GM10266 (cell line): ENCODE data around the gene TCIRG1.

Experiments
- DNase-seq: peaks from one replicate; pipeline ENCODE4 v3.0.0; 2012; ENCODE audit errors: extremely low spot score
- TF ChIP-seq, protein P1 (sequence below): IDR thresholded peaks from 2 replicates; pipeline ENCODE4 v1.5.1; 2012; ENCODE audit warnings: mild to moderate bottlenecking, low read depth; ENCODE audit not compliant: control insufficient read depth, insufficient read depth; ENCODE audit errors: missing control alignments

TCIRG1 gene

DNA sequence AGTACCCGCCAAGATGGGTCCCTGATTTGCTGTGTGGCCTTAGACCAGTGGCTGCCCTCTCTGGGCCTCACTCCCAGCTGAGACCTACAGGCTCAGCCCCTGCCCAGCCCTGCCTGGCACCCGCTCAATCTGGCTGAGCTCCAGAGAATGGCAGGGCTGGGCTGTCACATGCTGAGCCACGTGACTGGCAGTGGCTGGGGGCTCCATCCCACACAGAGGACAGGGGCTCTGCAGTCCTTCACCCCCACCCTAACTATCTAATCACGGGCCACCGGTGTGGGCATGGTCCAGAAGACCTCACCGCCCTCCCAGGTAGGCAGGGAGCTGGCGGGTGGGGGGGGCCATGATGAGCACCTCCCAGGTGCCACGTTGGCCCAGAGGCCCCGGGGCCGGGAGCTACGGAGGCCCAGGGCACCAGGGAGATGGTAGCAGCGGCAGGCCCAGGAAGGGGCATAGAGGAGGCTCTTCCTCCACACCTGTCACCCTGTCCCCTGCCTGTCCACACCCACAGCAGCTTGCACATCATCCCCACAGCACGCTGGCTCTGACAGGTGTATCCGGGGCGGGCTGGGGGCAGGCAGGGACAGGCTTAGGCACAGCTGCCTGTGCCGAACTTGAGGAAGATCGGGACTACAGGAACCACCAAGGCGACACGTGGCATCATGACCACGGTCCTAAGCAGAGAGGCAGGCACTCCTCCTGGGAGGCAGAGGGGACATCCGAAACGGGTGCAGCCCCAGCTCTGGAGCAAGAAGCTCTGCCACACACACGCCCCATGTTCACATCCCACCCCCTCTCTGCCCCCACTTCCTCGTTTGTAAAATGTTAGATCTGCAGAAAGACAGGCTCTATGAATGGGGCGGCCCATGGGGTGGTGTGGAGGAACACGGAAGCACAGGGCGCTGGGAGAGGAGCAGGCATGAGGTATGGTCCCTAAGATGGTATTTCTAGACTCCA, 30.2 kb upstream of the TCIRG1 start:
- no peak for DNase-seq
- TF ChIP-seq, protein P1, sequence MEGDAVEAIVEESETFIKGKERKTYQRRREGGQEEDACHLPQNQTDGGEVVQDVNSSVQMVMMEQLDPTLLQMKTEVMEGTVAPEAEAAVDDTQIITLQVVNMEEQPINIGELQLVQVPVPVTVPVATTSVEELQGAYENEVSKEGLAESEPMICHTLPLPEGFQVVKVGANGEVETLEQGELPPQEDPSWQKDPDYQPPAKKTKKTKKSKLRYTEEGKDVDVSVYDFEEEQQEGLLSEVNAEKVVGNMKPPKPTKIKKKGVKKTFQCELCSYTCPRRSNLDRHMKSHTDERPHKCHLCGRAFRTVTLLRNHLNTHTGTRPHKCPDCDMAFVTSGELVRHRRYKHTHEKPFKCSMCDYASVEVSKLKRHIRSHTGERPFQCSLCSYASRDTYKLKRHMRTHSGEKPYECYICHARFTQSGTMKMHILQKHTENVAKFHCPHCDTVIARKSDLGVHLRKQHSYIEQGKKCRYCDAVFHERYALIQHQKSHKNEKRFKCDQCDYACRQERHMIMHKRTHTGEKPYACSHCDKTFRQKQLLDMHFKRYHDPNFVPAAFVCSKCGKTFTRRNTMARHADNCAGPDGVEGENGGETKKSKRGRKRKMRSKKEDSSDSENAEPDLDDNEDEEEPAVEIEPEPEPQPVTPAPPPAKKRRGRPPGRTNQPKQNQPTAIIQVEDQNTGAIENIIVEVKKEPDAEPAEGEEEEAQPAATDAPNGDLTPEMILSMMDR, result no peak

DNA sequence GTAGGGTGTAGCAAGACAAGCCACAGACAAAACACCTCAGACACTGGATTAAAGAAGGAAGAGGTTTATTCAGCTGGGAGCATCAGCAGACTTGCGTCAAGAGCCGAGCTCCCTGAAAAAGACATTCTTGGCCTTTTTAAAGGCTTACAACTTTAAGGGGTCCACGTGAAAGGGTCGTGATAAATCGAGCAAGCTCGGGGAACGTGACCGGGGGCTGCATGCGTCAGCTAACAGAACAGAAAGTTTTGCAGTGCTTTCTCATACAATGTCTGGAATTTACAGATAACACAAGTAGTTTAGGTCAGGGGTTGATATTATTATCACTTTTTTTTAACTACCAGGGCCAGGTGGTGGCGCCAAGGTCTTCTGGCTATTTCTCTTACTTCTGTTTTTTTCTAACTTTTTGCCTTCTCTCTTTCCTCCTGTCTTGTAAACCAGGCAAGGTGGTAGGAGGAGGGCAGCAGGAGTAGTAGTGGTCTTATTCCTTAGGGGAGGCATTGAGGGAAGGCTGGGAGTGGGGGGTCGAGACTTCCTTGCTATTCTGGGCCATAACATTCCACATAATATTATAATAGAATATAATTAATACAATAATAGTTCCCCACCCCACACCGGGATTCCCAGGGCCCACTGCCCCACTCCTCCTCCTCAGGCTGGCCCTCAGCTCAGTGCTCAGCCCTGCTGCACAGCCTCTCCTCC, 29.3 kb upstream of the TCIRG1 start:
- DNase-seq, result no peak
- TF ChIP-seq, protein P1, result peak; percentile 36

DNA sequence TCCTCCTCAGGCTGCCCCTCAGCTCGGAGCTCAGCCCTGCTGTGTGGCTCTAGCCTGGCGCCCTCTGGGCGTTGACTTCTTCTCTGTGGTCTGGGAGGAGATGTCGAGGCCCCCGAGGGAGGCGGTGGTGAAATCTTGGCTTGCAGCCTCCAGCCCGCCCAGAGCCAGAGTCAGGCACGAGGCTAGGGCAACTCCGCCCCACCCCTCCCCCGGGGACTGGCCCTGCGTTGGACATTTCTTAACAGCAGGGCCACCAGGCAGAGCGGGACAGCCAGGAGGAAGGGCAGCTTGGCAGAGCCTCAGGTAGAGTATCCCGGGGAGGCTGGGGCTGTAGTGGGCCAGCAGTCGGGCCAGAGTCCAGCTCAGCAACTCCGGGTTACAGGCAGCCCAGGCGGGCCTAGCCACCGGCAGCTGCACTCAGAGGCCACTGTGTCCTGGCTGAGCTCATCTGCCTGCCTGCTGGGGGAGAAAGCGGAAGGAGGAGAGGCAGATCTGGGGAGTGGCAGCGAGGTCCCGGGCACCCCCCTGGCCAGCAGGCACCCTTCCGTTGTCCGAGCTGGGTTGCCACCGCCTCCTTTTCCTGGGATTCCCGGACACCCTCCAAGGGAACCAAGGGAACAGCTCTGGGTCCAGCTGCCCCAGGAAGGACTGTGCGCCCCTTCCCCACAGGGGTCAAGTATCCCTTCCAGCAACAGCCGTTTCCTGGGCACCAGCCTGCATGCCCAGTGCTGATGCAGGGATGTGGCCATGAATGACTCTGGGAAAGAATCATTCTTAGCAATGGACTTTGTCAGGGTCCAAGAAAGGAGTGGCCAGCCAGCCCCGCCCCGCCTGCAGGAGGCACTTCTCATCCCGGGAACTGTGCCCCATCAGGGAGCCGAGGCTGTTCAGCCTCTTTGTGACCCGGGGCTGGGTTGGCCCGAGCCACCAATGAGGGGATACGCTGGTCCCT, 28.5 kb upstream of the TCIRG1 start, which contains the start of gene ALDH3B1:
TSS of gene ALDH3B1 (plus strand) at position 238 of the 952 bp plus-strand sequence. CDS start 4,971 bp downstream, outside the sequence.
- TF ChIP-seq, protein P1, result no peak
- no peak for DNase-seq

DNA sequence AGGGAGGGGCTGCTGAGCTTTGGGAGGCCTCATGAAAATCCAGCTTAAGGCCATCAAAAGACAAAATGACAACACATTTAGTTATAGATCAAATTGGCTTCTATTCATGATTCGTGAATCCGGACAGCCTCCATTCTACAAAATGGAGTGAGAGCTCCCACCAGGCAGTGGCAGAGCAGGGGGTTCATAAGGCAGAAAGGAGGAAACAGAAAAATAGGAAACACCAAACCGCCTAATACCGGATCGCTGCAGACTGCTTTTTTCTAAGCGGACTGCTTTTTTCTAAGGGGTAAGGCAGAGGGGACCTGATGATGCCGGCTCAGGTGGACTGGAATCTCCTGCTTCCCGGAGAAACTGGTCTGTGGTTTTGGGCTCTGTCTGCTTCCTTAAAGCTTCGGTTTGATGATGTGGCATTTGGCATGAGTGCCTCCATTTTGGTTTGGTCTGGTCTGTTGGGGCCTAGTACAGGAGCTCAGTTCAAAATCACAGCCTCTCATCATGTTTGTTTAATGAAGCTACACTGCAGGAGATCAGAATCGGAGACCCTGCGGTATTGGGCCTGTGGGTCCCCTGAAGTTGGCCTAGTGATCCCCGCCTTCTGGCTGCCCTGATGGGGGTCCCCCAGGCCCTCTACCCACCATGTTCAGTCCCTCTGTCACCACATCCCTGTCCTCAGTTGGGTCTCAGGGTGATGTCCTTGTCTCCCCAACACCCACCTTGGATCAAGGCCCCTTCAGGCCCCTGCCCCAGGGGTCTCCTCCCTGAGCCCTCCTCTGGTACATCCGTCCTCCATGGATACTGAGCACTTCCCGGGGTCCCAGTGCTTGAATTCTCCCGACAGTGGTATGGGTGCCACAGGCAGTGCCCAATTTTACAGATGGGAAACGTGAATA, 27.5 kb upstream of the TCIRG1 start:
- no peak for DNase-seq
- TF ChIP-seq, protein P1, result no peak

DNA sequence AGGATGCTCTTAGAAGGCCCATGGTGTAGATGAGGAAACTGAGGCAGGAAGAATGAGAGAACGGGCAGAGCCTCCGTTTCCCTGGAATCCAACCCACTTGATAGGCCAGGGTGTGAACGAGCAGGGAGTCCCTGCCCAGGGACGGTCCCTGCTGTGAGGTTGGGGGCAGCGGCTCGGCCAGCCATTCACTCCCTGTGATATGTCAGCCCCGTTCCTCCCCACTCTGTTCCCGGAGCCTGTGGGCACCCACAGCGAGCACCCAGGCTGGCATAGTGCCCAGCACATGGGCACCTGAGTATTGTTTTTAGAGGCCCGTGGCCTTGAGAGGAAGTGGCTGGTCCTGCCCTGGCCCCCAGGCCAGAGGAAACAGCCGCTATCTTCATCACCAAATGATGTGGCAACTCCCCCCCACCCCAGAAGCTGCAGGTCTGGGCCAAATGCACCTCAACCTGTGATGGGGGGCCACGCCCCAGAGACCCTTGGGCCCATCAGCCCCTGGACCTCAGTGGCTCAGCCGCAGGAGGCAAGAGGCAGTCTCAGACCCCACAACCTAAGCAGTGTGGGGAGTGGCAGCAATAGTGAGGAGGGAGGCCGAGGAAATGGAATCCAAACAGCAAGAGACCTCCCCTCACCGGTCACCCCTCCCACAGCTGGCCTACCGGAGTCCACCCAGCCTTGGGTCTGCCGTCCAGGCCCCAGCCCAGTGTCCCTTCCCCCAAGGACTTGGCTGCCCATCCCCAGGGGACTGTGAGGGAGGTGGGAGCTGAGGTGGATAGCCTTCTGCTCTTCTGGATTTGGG, 26.6 kb upstream of the TCIRG1 start:
- TF ChIP-seq, protein P1, result no peak
- DNase-seq, result no peak
